ENCODE measurements around the gene CFDP1.

Gene CFDP1

GRCh38 chr16:75256696-75257343 lies 176.5 kb downstream of the CFDP1 start:
- TF ChIP-seq, protein P1, sequence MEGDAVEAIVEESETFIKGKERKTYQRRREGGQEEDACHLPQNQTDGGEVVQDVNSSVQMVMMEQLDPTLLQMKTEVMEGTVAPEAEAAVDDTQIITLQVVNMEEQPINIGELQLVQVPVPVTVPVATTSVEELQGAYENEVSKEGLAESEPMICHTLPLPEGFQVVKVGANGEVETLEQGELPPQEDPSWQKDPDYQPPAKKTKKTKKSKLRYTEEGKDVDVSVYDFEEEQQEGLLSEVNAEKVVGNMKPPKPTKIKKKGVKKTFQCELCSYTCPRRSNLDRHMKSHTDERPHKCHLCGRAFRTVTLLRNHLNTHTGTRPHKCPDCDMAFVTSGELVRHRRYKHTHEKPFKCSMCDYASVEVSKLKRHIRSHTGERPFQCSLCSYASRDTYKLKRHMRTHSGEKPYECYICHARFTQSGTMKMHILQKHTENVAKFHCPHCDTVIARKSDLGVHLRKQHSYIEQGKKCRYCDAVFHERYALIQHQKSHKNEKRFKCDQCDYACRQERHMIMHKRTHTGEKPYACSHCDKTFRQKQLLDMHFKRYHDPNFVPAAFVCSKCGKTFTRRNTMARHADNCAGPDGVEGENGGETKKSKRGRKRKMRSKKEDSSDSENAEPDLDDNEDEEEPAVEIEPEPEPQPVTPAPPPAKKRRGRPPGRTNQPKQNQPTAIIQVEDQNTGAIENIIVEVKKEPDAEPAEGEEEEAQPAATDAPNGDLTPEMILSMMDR (IDR thresholded peaks at IDR 0.05; ENCODE audit: low read depth, low read length) = no peak
- no peak overlapping the region for H3K4me3 ChIP-seq (ENCODE audit: low read depth, low read length)

- no peak overlapping the region for H3K4me3 ChIP-seq (ENCODE audit: low read depth, low read length)
- TF ChIP-seq, protein P1 (IDR thresholded peaks at IDR 0.05; ENCODE audit: low read depth, low read length) = no peak
Measured at GRCh38 chr16:75256059-75256571, 177.2 kb downstream of the CFDP1 start.

DNA sequence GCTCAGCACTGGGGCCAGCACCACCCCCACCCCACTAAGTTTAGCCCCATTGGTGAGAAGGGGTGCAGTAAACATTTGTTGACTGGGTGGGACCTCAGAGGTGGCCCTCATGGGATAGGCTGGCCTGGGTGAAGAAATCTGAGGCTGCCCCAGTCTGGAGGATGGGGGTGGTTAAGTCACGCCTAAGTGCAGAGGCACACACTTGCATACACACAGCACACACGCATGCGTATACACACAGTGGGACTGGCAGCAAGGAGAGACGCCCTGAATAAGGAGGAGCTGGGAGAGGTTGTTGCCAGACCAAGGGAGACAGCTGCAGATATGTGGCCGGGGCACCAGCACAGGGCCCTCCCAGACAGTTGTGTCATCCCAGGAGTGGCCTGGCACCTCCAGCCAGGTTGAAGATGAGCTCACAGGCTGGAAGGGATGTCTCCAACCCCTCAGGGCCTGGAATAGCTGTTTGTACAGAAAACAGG lies 178.9 kb downstream of the CFDP1 start:
- TF ChIP-seq, protein P1 (IDR thresholded peaks at IDR 0.05; ENCODE audit: low read depth, low read length) = no peak
- peak overlapping the region; percentile 33 for H3K4me3 ChIP-seq (ENCODE audit: low read depth, low read length)

GRCh38 chr16:75252946-75253911 lies 180.1 kb downstream of the CFDP1 start:
- H3K4me3 ChIP-seq (ENCODE audit: low read depth, low read length) = peak overlapping the region; percentile 40
- TF ChIP-seq, protein P1 (IDR thresholded peaks at IDR 0.05; ENCODE audit: low read depth, low read length) = no peak

DNA sequence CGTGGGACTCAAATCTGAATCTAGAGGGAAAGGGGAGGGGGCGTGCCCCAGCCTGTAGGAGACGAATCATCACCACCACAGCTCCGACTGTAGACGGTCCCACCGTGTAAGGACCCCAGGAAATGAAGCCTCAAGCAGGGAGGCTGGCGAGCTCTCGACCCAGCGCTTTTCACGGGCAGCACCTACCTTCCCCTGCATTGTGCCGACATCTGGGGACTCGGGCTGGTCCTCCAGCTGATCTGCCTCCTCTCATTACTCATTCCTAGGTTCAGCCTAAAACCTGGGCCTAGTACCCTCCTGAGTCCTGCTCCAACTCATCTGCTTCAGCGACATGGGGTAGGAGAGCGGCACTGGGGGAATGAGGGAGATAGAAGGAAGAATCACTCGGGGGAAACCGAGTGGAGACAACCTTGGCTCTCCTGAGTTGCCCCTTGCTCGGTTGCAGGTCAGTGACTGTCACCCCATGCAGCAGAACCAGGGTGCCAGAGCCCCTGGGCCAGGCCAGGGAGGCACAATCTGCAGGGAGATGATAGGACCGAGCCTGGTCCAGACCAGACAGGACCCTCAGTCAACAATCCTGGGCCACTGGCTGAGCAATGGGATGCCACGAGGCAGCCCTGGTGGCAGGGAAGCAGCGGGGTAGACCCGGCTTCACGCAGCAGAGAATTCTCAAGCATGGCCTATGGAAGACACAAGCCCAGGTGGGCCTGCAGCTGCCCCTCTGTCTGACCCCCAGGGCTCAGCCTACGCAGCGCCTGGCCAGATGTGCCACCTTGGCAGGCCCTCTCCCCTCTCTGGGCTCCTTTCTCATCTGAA lies 181.0 kb downstream of the CFDP1 start:
- TF ChIP-seq, protein P1 (IDR thresholded peaks at IDR 0.05; ENCODE audit: low read depth, low read length) = no peak
- peak overlapping the region; percentile 27 for H3K4me3 ChIP-seq (ENCODE audit: low read depth, low read length)

DNA sequence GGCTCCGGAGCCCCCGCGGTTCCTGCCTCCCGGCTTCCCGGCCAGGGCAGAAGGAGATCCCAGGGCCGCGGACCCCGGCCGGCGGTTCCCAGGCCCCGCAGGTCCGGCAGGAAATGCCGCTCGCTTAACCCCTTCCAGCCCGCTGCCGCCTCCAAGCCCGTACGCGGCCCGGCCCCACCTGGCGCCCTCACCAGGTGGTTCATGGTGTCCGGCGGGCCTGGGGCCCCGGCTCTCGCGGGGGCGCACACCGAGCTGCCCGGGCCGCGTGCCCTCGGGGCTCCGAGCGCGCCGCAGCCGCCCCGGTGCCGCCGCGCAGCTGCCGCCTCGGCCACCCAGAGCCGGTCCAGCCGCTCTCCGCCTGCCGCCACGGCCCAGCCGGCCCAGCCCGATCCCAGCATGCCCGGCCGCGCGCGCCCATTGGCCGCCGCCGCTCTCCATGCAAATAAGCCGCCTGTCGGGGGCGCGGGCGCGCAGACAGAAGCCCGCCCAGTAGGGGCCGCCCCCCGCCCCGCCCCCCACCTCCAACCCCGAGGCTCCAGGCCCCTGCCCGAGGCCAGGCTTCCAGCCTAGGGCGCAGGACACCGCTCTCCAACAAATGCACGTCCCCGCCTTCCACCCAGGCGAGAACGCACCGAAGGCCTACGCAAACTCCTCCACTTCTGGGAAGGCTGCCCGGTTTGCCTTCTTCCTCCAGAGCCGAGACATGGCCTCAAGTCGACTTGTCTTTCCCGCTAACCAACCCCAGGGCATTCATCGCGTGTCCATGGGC lies 181.8 kb downstream of the CFDP1 start, which contains the start of gene BCAR1:
Gene BCAR1 (minus strand): TSS at position 345 of the 769 bp plus-strand sequence. CDS start 142 bp downstream, at position 203.
- H3K4me3 ChIP-seq (ENCODE audit: low read depth, low read length) = peak within 1 kb of the TSS; percentile 93
- TF ChIP-seq, protein P1 (IDR thresholded peaks at IDR 0.05; ENCODE audit: low read depth, low read length) = no peak

Measured in WI38 (cell line).